Esophagus muscularis mucosa (tissue), 3 donors: ENCODE data around the gene PTPRB.

Experiments
- POLR2A ChIP-seq: fragments of 450-650 bp; IDR thresholded peaks from one replicate; pipeline ENCODE4 v1.6.1; 2017; ENCODE audit warnings: antibody characterized with exemption, moderate library complexity, mild to moderate bottlenecking, low read depth
- TF ChIP-seq, protein P1 (sequence below), 3 experiments: fragments of 200-600 bp in 2 of 3; fragments of 450-650 bp in 1 of 3; sonication (generic) in 2 of 3; IDR thresholded peaks; one replicate each; pipeline ENCODE4 v1.5.1; 2017 to 2019; ENCODE audit warnings: antibody characterized with exemption in 3 of 3, mild to moderate bottlenecking in 2 of 3, moderate library complexity in 1 of 3

DNA sequence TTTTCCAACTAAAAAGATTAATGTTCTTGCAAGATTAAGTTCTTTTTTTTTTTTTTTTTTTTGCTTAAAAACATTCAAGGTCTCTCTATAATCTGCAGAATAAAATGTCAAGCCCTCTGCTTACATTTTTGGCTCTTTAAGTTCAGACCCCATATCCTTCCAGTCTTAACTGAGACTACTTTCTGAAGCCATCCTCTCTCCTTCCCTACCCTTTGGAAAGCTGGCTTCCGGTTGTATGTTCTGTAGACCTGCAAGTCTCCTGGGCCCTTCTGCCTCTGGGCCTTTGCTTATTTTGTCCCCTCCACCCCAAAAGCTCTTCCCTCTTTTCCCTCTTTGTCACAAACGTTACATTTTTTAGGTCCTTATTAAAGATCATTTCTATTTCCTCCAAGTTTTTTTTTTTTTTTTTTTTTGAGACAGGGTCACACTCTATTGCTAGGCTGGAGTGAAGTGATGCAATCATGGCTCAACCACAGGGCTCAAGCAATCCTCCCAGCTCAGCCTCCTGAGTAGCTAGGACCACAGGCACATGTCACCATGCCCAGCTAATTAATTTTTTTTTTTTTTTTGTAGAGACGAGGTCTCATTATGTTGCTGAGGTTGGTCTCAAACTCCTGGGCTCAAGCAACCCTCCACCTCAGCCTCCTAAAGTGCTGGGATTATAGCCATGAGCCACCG lies 46.5 kb downstream of the PTPRB start:
- no peak for TF ChIP-seq POLR2A
- TF ChIP-seq, protein P1, sequence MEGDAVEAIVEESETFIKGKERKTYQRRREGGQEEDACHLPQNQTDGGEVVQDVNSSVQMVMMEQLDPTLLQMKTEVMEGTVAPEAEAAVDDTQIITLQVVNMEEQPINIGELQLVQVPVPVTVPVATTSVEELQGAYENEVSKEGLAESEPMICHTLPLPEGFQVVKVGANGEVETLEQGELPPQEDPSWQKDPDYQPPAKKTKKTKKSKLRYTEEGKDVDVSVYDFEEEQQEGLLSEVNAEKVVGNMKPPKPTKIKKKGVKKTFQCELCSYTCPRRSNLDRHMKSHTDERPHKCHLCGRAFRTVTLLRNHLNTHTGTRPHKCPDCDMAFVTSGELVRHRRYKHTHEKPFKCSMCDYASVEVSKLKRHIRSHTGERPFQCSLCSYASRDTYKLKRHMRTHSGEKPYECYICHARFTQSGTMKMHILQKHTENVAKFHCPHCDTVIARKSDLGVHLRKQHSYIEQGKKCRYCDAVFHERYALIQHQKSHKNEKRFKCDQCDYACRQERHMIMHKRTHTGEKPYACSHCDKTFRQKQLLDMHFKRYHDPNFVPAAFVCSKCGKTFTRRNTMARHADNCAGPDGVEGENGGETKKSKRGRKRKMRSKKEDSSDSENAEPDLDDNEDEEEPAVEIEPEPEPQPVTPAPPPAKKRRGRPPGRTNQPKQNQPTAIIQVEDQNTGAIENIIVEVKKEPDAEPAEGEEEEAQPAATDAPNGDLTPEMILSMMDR (IDR thresholded peaks at IDR 0.05), result no peak
